ENCODE measurements around the gene SIM1.

Gene SIM1

DNA sequence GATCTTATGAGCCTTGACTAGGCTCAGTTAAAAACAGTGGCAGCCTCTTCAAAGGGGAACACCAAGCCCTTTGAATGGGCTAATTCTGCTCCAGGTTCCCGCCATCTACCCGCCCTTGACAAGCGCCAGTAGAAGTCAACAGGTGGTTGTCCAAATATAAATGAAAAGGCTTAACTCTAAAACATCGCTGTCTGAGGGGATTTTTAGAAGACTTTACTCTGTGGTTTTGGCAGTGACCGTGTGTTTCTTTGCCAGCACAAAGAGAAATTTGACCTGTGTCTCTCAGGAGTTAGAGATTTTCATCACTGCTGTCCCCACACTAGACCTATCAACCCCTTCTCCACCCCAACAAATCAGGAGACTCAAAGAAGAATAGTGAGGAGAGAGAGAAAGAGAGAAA lies 19.8 kb upstream of the SIM1 start:
- DNase-seq (ENCODE audit: insufficient read length, low spot score) = no peak
- FAIRE-seq = no peak
- no peak for TF ChIP-seq POLR2A (IDR thresholded peaks at IDR 0.05; ENCODE audit: low read depth, low read length)

DNA sequence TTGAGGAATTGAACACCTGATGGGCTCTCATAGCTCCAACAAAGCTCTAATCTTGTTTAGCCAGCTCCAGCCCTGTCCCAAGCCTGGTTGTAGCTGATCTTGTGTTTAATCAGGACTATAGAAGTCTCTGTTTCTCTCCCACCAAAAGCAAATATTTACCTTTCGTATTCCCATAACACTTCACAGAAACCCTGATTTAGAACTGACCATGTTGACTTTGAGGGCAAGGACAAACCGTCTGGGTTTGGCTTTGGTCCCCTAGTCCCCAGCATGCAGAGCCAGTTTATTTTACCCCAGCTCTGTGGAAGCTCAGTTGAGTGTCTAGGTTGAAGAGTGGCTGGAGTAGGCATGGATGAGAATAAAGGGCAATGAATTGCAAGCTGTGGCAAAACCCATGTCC lies 18.0 kb upstream of the SIM1 start:
- TF ChIP-seq POLR2A (IDR thresholded peaks at IDR 0.05; ENCODE audit: low read depth, low read length) = no peak
- FAIRE-seq (no peak), DNase-seq (ENCODE audit: insufficient read length, low spot score) (no peak)

DNA sequence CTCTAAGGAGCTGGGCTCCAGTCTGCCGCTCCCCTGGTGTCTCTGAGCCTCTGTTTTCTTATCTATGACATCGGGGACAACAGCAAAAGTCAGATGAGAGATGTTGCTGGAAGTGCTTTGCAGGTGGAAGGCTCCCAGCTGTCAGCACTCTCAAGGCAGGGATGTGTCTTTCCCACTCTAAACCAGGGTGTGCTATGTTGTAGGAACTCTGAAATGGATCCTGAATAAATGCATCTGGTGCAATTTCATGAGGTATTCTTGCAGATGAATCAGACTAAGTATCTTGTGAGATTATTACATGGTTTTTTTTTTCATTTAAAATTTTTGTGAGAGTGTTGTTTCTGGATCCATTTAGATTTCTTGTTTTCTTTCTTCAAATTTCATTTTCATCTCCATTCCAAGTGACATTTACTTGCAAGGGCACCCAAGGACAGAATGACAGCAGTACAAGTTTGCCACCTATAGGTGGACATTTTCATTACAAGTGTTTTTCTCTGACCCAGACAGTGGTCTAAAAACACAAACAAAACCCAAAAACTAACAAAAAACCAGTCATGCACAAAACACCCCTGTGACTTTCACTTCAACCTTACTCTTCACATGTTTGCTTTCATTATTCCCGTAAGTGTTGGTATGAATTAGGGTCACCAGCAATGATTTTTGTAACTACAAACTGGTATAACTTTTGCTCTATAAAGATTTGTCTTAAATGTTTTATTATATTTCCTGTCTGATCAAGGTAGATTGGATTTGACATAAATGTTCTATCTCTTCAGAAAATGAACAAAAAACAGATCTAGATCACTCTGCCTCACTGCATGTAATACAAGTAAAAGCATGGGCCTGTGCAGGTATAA lies 14.7 kb upstream of the SIM1 start:
- peak; percentile 6 for FAIRE-seq
- no peak for DNase-seq (ENCODE audit: insufficient read length, low spot score)
- TF ChIP-seq POLR2A (IDR thresholded peaks at IDR 0.05; ENCODE audit: low read depth, low read length) = no peak

DNA sequence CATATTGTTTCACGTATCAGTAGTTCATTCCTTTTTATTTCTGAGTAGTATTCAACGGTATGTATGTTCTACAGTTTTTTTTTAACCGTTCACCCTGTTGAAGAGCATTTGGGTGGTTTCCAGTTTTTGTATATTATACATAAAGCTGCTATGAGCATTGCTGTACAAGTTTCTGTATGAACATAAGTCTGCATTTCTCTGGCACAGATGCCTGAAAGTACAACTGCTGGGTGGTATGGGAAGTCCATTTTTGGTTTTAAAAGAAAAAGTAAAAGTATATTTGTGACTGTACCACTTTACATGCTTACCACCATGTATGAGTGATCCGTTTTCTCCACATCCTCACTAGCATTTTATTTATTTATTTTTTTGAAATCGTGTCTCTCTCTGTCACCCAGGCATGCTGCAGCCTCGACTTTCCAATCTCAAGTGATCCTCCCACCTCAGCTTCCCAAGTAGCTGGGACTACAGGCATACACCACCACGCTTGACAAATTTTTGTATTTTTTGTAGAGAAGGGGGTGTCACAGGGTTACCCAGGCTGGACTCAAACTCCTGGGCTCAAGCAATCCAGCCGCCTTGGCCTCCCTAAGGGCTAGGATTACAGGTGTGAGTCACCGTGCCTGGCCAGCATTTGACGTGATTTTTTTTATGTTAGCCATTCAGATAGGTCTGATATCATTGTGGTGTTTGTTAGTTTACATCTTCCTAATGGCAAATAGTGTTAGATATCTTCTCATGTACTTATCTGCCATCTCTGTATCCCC lies 11.0 kb upstream of the SIM1 start:
- no peak for TF ChIP-seq POLR2A (IDR thresholded peaks at IDR 0.05; ENCODE audit: low read depth, low read length)
- FAIRE-seq (peak; percentile 41), DNase-seq (ENCODE audit: insufficient read length, low spot score) (no peak)

DNA sequence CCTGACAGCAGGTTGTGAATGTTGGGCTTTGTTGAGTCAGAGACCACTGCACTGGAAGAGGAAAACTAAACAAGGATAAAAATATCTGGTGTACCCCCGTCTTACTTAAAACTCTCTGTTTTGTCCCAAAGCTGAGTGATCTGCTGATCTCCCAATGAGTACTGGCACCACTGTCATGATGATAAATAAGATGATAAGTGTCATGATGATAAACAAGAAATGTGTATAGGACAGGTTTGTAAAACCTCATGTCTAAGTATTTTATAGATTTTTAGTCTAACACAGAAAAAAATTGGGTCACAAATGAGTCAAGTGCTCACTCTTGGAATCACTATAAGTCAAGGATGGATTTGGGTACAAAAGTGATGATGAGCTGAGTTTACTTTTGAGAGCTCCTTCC lies 8.5 kb upstream of the SIM1 start:
- no peak for TF ChIP-seq POLR2A (IDR thresholded peaks at IDR 0.05; ENCODE audit: low read depth, low read length)
- DNase-seq (ENCODE audit: insufficient read length, low spot score) (no peak), FAIRE-seq (no peak)

DNA sequence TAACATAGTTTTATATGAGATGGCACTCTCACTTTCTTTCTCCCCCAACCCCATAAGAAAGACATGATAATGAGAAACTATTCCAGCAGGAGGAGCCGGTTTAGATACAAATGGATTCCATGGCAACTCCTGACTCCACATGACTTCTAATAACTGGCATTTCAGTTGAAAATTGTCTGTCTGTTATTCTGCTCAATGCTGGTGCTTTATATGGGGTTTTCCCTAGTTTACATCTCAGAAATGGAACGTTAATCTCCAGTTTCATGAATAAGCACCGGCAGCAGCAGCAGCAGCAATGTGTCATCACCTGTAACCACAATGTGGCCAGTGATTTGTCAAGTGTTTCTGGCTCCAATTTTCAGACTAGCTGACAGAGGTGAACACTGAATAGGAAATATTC lies 8.0 kb upstream of the SIM1 start:
- DNase-seq (ENCODE audit: insufficient read length, low spot score) (no peak), FAIRE-seq (peak; percentile 86)
- no peak for TF ChIP-seq POLR2A (IDR thresholded peaks at IDR 0.05; ENCODE audit: low read depth, low read length)

DNA sequence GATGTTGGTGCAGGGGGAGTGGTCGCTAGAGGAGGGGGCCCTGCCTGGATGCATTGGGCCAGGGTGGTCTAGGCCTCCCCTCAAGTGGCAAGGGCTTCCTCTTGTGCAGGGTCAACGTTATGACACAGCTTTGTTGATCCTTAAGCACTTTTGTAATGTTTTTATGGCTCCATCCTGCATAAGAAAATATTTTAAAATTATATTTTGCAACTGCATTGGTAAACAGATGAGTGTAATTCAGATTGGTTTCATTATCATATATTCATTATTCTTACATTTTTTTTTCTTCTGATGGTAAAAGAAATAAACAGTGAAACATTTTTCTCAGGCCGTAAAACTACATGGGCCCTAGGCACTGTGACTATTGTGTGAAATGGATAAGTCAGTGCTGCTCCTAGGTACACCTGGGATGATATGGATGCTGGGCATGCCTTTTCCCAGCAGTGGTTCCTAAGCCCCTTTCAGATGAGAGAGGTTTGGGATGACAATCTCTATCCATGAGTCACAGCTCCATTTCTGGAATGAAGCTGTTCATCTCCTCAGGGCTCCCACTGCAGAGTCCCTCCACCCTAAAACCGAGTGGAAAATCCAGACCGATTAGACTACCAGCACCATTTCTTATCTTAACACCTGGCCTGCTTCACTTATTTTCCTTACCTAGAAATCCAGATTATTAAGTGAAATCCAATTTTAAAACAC lies 5.8 kb upstream of the SIM1 start:
- no peak for DNase-seq (ENCODE audit: insufficient read length, low spot score)
- TF ChIP-seq POLR2A (IDR thresholded peaks at IDR 0.05; ENCODE audit: low read depth, low read length) = no peak
- no peak for FAIRE-seq

DNA sequence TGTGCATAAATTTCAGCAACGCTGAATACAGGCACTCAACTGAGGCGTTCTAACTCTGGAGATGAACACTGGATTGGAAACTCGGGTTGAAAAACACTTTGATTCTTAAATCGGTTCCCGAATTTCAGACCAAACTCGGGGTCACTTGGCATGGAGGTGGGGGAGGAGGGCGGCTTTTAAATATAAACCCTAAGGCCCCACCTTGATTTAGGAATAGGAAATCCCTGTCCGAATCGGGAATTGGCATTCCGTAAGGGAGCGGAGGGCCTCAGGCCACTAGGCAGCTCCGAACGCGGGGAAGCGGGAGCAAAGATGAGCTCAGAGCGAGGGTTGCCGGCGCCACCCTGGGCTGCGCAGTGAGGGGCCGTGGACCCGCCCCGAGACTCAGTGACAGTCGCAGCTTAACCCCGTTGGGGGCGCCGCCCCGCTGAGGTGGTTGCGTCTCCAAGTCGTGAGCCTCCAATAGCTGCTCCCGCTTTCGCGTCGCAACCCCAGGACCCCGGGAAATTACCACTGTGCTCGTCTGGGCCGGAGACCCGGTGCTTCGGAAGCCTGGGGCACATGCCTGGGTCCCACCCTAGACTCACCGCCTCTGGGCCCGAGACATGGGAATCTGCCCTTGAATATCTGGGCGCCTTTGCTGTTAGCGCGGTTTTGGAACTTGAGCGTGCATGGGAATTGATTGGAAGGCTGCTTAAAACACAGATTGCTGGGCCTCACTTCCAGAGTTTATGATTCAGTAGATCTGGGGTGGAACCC lies 4.6 kb upstream of the SIM1 start:
- DNase-seq (ENCODE audit: insufficient read length, low spot score) = no peak
- no peak for FAIRE-seq
- no peak for TF ChIP-seq POLR2A (IDR thresholded peaks at IDR 0.05; ENCODE audit: low read depth, low read length)

DNA sequence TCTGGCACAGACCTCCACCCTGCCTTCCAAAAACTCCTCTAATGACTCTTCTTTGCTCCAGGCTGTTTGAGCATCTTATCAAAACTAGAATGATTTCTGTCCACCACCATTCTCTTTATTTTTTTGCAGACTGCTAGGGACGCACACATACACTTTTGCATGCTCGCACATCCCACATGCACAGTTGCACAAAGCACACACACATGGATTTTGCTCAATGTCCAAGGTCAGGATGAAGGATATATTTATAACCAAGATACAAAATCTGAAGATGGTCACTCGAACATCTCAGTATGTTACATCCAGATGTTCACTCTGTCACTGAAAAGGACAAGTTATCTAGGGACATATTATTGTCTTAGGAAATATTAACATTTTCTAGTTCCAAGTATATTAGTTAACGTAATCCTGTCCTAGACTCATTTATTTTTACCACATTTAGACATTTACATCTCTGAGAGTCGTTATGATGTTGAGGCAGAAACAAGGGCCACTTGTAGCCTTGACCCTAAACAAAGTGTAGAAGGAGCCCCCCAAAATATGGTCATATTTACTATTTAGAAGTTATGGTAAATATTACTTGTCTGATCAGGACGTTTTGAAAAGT lies 3.4 kb upstream of the SIM1 start:
- no peak for DNase-seq (ENCODE audit: insufficient read length, low spot score)
- FAIRE-seq = no peak
- no peak for TF ChIP-seq POLR2A (IDR thresholded peaks at IDR 0.05; ENCODE audit: low read depth, low read length)

DNA sequence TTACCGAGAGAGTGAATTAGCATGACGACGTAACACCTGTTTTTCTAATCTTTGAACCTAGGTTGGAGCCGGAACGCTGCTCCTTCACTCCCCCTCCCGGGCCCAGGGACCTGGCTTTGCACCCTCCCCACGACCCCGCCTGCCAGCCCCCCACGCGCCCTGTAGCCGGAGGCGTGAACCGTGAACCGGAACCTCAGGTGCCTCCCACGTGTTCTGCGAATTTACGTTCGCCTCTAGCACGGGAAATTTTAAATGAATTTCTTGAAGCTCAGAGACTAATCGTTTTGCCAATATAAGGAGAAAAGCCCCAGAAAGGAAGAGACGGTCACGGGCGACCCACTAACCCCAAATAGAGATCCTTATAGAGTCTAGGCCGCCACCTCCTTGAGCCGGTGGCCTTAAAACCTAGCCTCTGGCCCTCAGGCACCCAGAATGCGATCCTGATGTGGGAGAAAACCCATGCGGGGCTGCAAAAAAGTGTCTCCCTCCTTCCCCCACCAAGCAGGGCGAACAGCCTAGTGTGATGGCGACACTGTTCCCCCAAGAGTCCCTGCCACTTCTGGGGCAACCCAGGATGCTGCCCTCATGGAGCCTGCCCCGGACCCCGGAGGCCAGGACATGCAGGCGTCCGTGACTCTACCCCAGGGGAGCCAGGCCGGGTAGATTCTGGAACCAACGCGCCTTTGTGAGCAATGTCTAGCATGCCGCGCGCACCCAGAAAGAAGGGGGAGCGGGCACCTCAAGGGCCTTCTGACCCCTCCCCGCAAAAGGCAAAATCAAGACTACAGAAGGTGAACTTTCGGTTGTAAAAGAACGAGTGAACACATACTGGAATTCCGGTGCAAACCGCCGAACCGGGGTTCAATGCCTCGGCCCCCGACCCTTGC lies 2.7 kb upstream of the SIM1 start:
- FAIRE-seq (no peak), DNase-seq (ENCODE audit: insufficient read length, low spot score) (no peak)
- no peak for TF ChIP-seq POLR2A (IDR thresholded peaks at IDR 0.05; ENCODE audit: low read depth, low read length)

DNA sequence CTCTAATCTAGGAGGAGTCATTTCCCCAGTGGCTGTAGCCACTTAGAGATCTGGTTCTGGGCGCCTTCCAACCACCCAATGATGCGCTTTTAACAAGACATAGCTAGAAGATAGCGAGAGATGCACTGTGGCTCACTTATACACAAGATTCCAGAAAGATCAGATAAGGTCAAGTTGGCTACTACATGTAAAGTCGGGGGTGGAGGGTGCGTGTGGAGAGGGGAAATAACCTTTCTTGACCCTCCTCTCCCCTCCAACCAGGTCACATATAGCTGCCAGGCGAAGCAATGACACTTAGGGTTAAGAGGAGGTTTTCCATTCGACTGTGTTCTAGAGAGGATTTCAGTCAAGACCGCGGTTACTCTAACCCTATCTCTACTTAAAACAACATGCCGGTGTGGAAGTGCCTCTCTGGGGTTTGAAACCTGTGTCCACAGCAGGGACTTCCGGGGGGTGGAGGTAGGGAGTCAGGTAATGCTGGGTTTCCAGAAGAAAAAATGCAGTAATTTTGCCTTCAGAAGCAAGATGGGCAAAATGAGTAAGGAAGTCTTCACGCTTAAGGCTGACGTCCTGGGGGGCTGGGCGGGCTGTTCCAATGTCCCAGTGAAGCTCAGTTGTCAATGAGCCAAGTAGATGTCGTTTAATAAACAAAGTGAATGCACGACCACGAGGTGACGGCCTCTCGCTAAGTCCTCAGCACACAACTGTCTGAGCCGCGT lies 1.8 kb upstream of the SIM1 start:
- FAIRE-seq = no peak
- no peak for TF ChIP-seq POLR2A (IDR thresholded peaks at IDR 0.05; ENCODE audit: low read depth, low read length)

More for the DNA sequence above, 1.8 kb upstream of the SIM1 start:
- no peak for DNase-seq (ENCODE audit: insufficient read length, low spot score)
